A549 (cell line): ENCODE measurements around the gene WNT7B. TPM values are rescaled to one million over a fixed set of nuclear protein-coding genes. Genes with fewer than 3 reads are reported as not detected.

Experiments
- ATAC-seq, 2 experiments: fragments of 200-7000 bp in 1 of 2; fragments of >200 bp in 1 of 2; cut with Nextera tagmentation in 1 of 2; cut with Tn5 transposase in 1 of 2; 3 replicates each; pipeline versions ENCODE4 v1.8.0 to v1.9.1; 2018 to 2020; ENCODE audit warnings: mild to moderate bottlenecking in 1 of 2, moderate library complexity in 1 of 2
- CTCF ChIA-PET: fragments of 300-600 bp; sonication (Branson Sonifier 250); formaldehyde crosslinking; extraction: SDS; loops from one replicate; lab custom pipeline; 2021; ENCODE audit warnings: antibody characterized with exemption, inconsistent platforms; lab: Yijun Ruan, JAX
- POLR2A ChIA-PET: fragments of 350-600 bp; formaldehyde crosslinking; extraction: SDS; loops from one replicate; lab custom pipeline; 2021; ENCODE audit warnings: antibody characterized with exemption, inconsistent platforms; lab: Yijun Ruan, JAX
- DNase-seq, 2 experiments: peaks; one replicate each; pipeline versions ENCODE4 v3.0.0 to v3.0.0-alpha.2; 2011 to 2016; ENCODE audit warnings: low read depth in 1 of 2, low spot score in 1 of 2
- FAIRE-seq: peaks from 2 replicates; lab custom pipeline; 2011; peaks lifted over from hg19 to GRCh38; lab: Jason Lieb, UNC
- H3K27ac ChIP-seq, 2 experiments: fragments of >200 bp; sonication (Bioruptor Twin); formaldehyde crosslinking; 3 replicates each; pipeline ENCODE4 v1.5.1; 2016 to 2017
- H3K4me1 ChIP-seq: fragments of >200 bp; sonication (Bioruptor Twin); formaldehyde crosslinking; 3 replicates; pipeline ENCODE4 v1.6.1; 2016
- H3K4me2 ChIP-seq: fragments of >200 bp; sonication (Bioruptor Twin); formaldehyde crosslinking; 3 replicates; pipeline ENCODE4 v1.6.1; 2016
- H3K4me3 ChIP-seq: fragments of >200 bp; sonication (Bioruptor Twin); formaldehyde crosslinking; 3 replicates; pipeline ENCODE4 v1.5.1; 2016
- H3K9me3 ChIP-seq: fragments of >200 bp; sonication (Bioruptor Twin); formaldehyde crosslinking; 3 replicates; pipeline ENCODE4 v1.6.1; 2016
- BHLHE40 ChIP-seq: IDR thresholded peaks from 2 replicates; pipeline ENCODE4 v1.6.1; 2012; ENCODE audit warnings: low read depth, low read length, inconsistent platforms
- CBX2 ChIP-seq: fragments of 200-600 bp; sonication (generic); IDR thresholded peaks from 2 replicates; pipeline ENCODE4 v1.6.1; 2016; ENCODE audit warnings: low read depth, mild to moderate bottlenecking, borderline replicate concordance
- CEBPB ChIP-seq, 2 experiments: fragments of >200 bp in 1 of 2; sonication (Bioruptor Twin) in 1 of 2; formaldehyde crosslinking in 1 of 2; IDR thresholded peaks; 2 replicates each; pipeline ENCODE4 v1.6.1; 2012 to 2016
- CHD2 ChIP-seq: fragments of 150-350 bp; IDR thresholded peaks from 2 replicates; pipeline ENCODE4 v1.6.1; 2014; ENCODE audit warnings: low read length; ENCODE audit not compliant: partially characterized antibody
- EHF ChIP-seq: fragments of 250-450 bp; sonication (Bioruptor Pico); IDR thresholded peaks from 2 replicates; pipeline ENCODE4 v1.5.0; 2020; ENCODE audit warnings: mild to moderate bottlenecking
- FOSL2 ChIP-seq, 2 experiments: fragments of 450-650 bp in 1 of 2; fragments of >200 bp in 1 of 2; sonication (Bioruptor Twin) in 1 of 2; formaldehyde crosslinking; IDR thresholded peaks; 2 replicates each; pipeline versions ENCODE4 v1.5.0 to v1.6.1; 2016 to 2020; ENCODE audit warnings: mild to moderate bottlenecking in 1 of 2, moderate library complexity in 1 of 2
- FOXS1 ChIP-seq: fragments of 250-450 bp; sonication (Bioruptor Pico); IDR thresholded peaks from 2 replicates; pipeline ENCODE4 v1.5.0; 2020; ENCODE audit warnings: mild to moderate bottlenecking, moderate library complexity
- HDAC2 ChIP-seq: fragments of 200-600 bp; sonication (generic); IDR thresholded peaks from 2 replicates; pipeline ENCODE4 v1.6.1; 2016
- HOXA7 ChIP-seq: fragments of 250-450 bp; sonication (Bioruptor Pico); IDR thresholded peaks from 2 replicates; pipeline ENCODE4 v1.5.0; 2020; ENCODE audit warnings: mild to moderate bottlenecking, moderate library complexity
- HOXB5 ChIP-seq: fragments of 250-450 bp; sonication (Bioruptor Pico); IDR thresholded peaks from 2 replicates; pipeline ENCODE4 v1.5.0; 2020; ENCODE audit warnings: mild to moderate bottlenecking, moderate library complexity
- JUNB ChIP-seq: fragments of >200 bp; sonication (Bioruptor Twin); formaldehyde crosslinking; IDR thresholded peaks from 2 replicates; pipeline ENCODE4 v1.6.1; 2016
- MAFK ChIP-seq: fragments of 450-650 bp; IDR thresholded peaks from 2 replicates; pipeline ENCODE4 v1.6.1; 2014; ENCODE audit not compliant: partially characterized antibody
- NFE2L2 ChIP-seq: fragments of 150-350 bp; conservative IDR thresholded peaks from 2 replicates; pipeline ENCODE4 v1.6.1; 2014; ENCODE audit warnings: low read length
- NR3C1 ChIP-seq: fragments of >200 bp; sonication (Bioruptor Twin); formaldehyde crosslinking; IDR thresholded peaks from 3 replicates; pipeline ENCODE4 v1.6.1; 2017
- POLR2AphosphoS2 ChIP-seq: conservative IDR thresholded peaks from 2 replicates; pipeline ENCODE4 v1.6.1; 2012; ENCODE audit warnings: low read length, improper control_type of control experiment, inconsistent platforms
- RAD21 ChIP-seq, 2 experiments: fragments of >200 bp in 1 of 2; sonication (Bioruptor Twin) in 1 of 2; formaldehyde crosslinking in 1 of 2; IDR thresholded peaks in 1 of 2; conservative IDR thresholded peaks in 1 of 2; 2 replicates in 1 of 2; 3 replicates in 1 of 2; pipeline ENCODE4 v1.6.1; 2012 to 2018; ENCODE audit warnings: inconsistent platforms in 1 of 2
- RARB ChIP-seq: fragments of 250-450 bp; sonication (Bioruptor Pico); IDR thresholded peaks from 2 replicates; pipeline ENCODE4 v1.8.0; 2021; ENCODE audit warnings: mild to moderate bottlenecking, moderate library complexity
- RCOR1 ChIP-seq: fragments of 150-350 bp; IDR thresholded peaks from 2 replicates; pipeline ENCODE4 v1.6.1; 2014; ENCODE audit warnings: antibody characterized with exemption, low read length, low read depth
- SMC3 ChIP-seq: fragments of >200 bp; sonication (Bioruptor Twin); formaldehyde crosslinking; IDR thresholded peaks from 3 replicates; pipeline ENCODE4 v1.6.1; 2018; ENCODE audit warnings: inconsistent platforms
- SREBF2 ChIP-seq: fragments of 450-650 bp; IDR thresholded peaks from 2 replicates; pipeline ENCODE4 v1.6.1; 2014; ENCODE audit warnings: mild to moderate bottlenecking, moderate library complexity
- TFCP2L1 ChIP-seq: fragments of 250-450 bp; sonication (Bioruptor Pico); IDR thresholded peaks from 2 replicates; pipeline ENCODE4 v1.5.0; 2021; ENCODE audit warnings: mild to moderate bottlenecking
- ZNF302 ChIP-seq: fragments of 250-450 bp; sonication (Bioruptor Pico); IDR thresholded peaks from 2 replicates; pipeline ENCODE4 v1.9.0; 2021; ENCODE audit warnings: inconsistent platforms, mild to moderate bottlenecking, moderate library complexity
- ZSCAN20 ChIP-seq: fragments of 250-450 bp; sonication (Bioruptor Pico); IDR thresholded peaks from 2 replicates; pipeline ENCODE4 v1.8.0; 2022; ENCODE audit warnings: mild to moderate bottlenecking, moderate library complexity
- WGBS: methylation state at CpG from one replicate; pipeline ENCODE4 v1.1.6; 2017; ENCODE audit errors: missing lambda C conversion rate; 5-methylcytosine and 5-hydroxymethylcytosine counted together
- polyA plus RNA-seq, 4 experiments: library from polyadenylated mRNA; depleted of rRNA in 3 of 4; stranded (reverse); fragments of >200 nt; fragmentation: RNase III in 1 of 4; extraction: RNeasy Plus Mini Kit Qiagen cat#74134 plus additional on column Dnase treatment in 1 of 4; gene quantifications; 2 replicates in 3 of 4; 3 replicates in 1 of 4; pipeline ENCODE4 v1.2.3, GENCODE V29; 2011 to 2017
- TF ChIP-seq, protein P1 (sequence below): fragments of >200 bp; sonication (Bioruptor Twin); formaldehyde crosslinking; IDR thresholded peaks from 3 replicates; pipeline ENCODE4 v1.5.1; 2016
- TF ChIP-seq, protein P2 (sequence below): IDR thresholded peaks from 2 replicates; pipeline ENCODE4 v1.6.1; 2012; ENCODE audit warnings: low read depth, borderline replicate concordance
- TF ChIP-seq, protein P3 (sequence below): fragments of 450-650 bp; IDR thresholded peaks from 2 replicates; pipeline ENCODE4 v1.6.1; 2014; ENCODE audit warnings: antibody characterized with exemption
- TF ChIP-seq, protein P4 (sequence below): fragments of 150-350 bp; IDR thresholded peaks from 2 replicates; pipeline ENCODE4 v1.6.1; 2014; ENCODE audit warnings: low read depth, mild to moderate bottlenecking, low read length
- TF ChIP-seq, protein P5 (sequence below): fragments of 200-600 bp; sonication (generic); IDR thresholded peaks from 2 replicates; pipeline ENCODE4 v1.6.1; 2016; ENCODE audit warnings: antibody characterized with exemption, mild to moderate bottlenecking, moderate library complexity

The WNT7B gene
- polyA plus RNA-seq, 2 of the 4 experiments (the other 2 are of a cell fraction): 16.9 to 80.8 TPM

DNA sequence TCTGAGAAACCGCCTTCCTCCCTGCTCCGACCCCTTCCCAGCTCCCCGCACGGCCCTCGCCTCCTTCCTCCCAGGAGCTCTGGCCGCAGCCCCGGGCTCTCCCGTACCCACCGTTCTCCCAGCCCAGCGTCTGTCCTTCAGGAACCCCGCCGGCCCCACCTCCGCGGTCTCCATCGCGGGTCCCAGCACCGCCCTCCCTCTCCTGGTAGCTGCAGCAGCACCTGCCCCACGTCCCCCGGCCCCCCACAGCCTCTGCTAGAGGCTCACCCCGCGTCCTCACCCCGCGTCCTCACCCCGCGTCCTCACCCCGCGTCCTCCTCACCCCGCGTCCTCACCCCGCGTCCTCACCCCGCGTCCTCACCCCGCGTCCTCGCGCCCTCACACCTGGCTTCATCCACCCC, 85.9 kb downstream of the WNT7B start:
- ATAC-seq: no peak
- no peak for DNase-seq
- no peak overlapping the region for H3K4me3 ChIP-seq
- 92% methylated on average over 19 of the region's 37 CpGs for WGBS
- H3K4me2 ChIP-seq: no peak overlapping the region
- TF ChIP-seq SMC3 (no peak), CBX2 (no peak), NFE2L2 (no peak), MAFK (no peak), RCOR1 (no peak), RAD21 (conservative IDR thresholded peaks at IDR 0.05 in 1 of 2, IDR thresholded peaks at IDR 0.05 in 1 of 2) (no peak), HOXB5 (no peak), HDAC2 (no peak), BHLHE40 (no peak), RARB (no peak), EHF (no peak), SREBF2 (no peak), POLR2AphosphoS2 (no peak)
- TF ChIP-seq, protein P1, sequence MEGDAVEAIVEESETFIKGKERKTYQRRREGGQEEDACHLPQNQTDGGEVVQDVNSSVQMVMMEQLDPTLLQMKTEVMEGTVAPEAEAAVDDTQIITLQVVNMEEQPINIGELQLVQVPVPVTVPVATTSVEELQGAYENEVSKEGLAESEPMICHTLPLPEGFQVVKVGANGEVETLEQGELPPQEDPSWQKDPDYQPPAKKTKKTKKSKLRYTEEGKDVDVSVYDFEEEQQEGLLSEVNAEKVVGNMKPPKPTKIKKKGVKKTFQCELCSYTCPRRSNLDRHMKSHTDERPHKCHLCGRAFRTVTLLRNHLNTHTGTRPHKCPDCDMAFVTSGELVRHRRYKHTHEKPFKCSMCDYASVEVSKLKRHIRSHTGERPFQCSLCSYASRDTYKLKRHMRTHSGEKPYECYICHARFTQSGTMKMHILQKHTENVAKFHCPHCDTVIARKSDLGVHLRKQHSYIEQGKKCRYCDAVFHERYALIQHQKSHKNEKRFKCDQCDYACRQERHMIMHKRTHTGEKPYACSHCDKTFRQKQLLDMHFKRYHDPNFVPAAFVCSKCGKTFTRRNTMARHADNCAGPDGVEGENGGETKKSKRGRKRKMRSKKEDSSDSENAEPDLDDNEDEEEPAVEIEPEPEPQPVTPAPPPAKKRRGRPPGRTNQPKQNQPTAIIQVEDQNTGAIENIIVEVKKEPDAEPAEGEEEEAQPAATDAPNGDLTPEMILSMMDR: no peak
- ChIA-PET POLR2A (no interaction called here), CTCF (no interaction called here)
- FAIRE-seq: no peak
- H3K9me3 ChIP-seq: no peaks in the 10 kb centered on the region
- 0 out of 3 replicates have a peak, but pooled peaks cover 8% of the 10 kb centered on the region for H3K4me1 ChIP-seq
- no peak overlapping the region for H3K27ac ChIP-seq

DNA sequence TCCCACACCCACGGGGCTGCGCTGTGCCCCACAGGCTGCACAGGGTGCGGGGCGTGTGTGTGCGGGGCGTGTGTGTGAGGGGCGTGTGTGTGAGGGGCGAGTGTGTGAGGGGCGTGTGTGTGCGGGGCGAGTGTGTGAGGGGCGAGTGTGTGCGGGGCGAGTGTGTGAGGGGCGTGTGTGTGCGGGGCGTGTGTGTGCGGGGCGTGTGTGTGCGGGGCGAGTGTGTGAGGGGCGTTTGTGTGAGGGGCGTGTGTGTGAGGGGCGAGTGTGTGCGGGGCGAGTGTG, 86.7 kb downstream of the WNT7B start:
- WGBS: 100% methylated on average over 2 of the region's 26 CpGs
- TF ChIP-seq TFCP2L1 (CRISPR knock-in tag) (no peak), FOSL2 (IDR thresholded peaks at IDR 0.05) (no peak), FOSL2 (CRISPR knock-in tag; IDR thresholded peaks at IDR 0.05) (no peak), HOXB5 (no peak), CEBPB (IDR thresholded peaks at IDR 0.05) (no peak), JUNB (no peak), HOXA7 (CRISPR knock-in tag) (no peak), ZNF302 (CRISPR knock-in tag) (no peak), POLR2AphosphoS2 (no peak), FOXS1 (CRISPR knock-in tag) (no peak), ZSCAN20 (CRISPR knock-in tag) (no peak), CHD2 (no peak), SMC3 (no peak), NR3C1 (no peak), MAFK (no peak)
- TF ChIP-seq, protein P1: no peak
- TF ChIP-seq, protein P2, sequence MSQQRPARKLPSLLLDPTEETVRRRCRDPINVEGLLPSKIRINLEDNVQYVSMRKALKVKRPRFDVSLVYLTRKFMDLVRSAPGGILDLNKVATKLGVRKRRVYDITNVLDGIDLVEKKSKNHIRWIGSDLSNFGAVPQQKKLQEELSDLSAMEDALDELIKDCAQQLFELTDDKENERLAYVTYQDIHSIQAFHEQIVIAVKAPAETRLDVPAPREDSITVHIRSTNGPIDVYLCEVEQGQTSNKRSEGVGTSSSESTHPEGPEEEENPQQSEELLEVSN: no peak
- TF ChIP-seq, protein P3, sequence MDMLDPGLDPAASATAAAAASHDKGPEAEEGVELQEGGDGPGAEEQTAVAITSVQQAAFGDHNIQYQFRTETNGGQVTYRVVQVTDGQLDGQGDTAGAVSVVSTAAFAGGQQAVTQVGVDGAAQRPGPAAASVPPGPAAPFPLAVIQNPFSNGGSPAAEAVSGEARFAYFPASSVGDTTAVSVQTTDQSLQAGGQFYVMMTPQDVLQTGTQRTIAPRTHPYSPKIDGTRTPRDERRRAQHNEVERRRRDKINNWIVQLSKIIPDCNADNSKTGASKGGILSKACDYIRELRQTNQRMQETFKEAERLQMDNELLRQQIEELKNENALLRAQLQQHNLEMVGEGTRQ: no peak
- TF ChIP-seq, protein P4, sequence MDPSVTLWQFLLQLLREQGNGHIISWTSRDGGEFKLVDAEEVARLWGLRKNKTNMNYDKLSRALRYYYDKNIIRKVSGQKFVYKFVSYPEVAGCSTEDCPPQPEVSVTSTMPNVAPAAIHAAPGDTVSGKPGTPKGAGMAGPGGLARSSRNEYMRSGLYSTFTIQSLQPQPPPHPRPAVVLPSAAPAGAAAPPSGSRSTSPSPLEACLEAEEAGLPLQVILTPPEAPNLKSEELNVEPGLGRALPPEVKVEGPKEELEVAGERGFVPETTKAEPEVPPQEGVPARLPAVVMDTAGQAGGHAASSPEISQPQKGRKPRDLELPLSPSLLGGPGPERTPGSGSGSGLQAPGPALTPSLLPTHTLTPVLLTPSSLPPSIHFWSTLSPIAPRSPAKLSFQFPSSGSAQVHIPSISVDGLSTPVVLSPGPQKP: no peak
- TF ChIP-seq, protein P5, sequence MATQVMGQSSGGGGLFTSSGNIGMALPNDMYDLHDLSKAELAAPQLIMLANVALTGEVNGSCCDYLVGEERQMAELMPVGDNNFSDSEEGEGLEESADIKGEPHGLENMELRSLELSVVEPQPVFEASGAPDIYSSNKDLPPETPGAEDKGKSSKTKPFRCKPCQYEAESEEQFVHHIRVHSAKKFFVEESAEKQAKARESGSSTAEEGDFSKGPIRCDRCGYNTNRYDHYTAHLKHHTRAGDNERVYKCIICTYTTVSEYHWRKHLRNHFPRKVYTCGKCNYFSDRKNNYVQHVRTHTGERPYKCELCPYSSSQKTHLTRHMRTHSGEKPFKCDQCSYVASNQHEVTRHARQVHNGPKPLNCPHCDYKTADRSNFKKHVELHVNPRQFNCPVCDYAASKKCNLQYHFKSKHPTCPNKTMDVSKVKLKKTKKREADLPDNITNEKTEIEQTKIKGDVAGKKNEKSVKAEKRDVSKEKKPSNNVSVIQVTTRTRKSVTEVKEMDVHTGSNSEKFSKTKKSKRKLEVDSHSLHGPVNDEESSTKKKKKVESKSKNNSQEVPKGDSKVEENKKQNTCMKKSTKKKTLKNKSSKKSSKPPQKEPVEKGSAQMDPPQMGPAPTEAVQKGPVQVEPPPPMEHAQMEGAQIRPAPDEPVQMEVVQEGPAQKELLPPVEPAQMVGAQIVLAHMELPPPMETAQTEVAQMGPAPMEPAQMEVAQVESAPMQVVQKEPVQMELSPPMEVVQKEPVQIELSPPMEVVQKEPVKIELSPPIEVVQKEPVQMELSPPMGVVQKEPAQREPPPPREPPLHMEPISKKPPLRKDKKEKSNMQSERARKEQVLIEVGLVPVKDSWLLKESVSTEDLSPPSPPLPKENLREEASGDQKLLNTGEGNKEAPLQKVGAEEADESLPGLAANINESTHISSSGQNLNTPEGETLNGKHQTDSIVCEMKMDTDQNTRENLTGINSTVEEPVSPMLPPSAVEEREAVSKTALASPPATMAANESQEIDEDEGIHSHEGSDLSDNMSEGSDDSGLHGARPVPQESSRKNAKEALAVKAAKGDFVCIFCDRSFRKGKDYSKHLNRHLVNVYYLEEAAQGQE: no peak
- ATAC-seq: no peak

More for the DNA sequence above, 86.7 kb downstream of the WNT7B start:
- no peak overlapping the region for H3K4me2 ChIP-seq
- no peak overlapping the region for H3K27ac ChIP-seq
- 0 out of 3 replicates have a peak, but pooled peaks cover 8% of the 10 kb centered on the region for H3K4me1 ChIP-seq
- H3K4me3 ChIP-seq: no peak overlapping the region
- FAIRE-seq: no peak
- ChIA-PET CTCF (no interaction called here), POLR2A (no interaction called here)
- H3K9me3 ChIP-seq: no peaks in the 10 kb centered on the region
- no peak for DNase-seq
